COR-L47 (cell line): ENCODE results near the gene IMMP2L.
"Not testable (repeated sequence)": the region's sequence is repeated elsewhere in the genome, so short reads cannot be mapped to it uniquely, and the experiment has no call there.

Source experiments
- DNase-seq: peaks from one replicate; lab custom pipeline; 2025; lab: John Stamatoyannopoulos, UW

IMMP2L gene

DNA sequence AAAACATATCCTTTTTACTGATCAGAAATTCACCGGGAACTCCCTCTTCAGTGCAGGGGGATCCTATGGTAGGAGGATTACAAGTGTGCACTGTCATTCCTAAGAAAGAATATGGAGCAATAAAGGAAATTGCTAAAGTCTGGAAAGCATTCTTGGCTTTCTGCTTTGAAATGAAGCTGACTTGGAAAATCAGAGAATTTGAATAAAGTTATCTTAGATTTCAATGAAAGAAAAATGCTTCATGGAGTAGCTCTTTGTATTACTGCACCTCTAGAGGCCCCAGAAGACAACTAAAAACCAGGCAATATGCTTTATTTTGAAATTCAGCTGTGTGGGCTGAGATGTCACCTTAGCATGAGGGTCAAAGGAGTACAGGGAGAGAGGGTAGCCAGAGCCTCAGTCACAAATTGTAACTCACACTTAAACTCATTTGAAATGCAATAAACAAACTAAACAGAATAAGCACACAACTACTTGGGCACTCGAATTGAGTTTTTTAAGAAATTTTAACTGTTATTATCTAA lies 102.5 kb downstream of the IMMP2L start:
- DNase-seq: no peak

DNA sequence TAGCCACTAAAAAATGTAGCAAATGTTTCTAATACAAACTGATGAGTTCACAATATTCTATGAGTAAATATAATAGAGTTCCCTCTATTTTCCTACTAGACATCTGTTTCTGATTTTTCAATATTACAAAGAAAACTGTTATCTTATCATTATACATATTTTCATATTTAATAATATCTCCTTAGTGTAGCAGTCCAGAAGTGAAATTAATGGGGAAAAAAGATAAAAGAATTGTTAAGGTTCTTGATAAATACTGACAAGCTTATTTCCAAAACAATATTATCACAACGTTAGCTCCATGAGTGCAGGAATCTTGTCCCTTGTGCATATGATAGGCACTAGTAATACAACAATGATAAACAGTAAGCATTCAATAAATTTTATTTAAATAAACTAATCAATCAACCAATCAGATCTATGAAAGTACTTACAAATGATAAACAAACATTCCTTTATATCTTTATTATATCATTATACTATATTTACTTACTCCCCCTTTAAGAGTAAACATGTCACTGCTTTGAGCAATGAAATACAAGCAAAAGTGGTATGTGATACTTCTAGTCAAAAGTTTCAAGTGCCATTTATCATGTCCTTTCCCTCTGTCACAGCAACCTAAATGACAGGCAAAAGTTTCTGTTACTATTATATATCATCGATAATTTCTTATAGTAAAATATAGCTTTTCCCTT lies 103.1 kb downstream of the IMMP2L start:
- no peak for DNase-seq

DNA sequence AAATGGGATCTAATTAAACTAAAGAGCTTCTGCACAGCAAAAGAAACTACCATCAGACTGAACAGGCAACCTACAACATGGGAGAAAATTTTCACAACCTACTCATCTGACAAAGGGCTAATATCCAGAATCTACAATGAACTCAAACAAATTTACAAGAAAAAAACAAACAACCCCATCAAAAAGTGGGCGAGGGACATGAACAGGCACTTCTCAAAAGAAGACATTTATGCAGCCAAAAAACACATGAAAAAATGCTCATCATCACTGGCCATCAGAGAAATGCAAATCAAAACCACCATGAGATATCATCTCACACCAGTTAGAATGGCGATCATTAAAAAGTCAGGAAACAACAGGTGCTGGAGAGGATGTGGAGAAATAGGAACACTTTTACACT lies 111.6 kb downstream of the IMMP2L start:
- DNase-seq: not testable (repeated sequence)

DNA sequence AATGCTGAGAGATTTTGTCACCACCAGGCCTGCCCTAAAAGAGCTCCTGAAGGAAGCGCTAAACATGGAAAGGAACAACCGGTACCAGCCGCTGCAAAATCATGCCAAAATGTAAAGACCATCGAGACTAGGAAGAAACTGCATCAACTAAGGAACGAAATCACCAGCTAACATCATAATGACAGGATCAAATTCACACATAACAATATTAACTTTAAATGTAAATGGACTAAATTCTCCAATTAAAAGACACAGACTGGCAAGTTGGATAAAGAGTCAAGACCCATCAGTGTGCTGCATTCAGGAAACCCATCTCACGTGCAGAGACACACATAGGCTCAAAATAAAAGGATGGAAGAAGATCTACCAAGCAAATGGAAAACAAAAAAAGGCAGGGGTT lies 114.8 kb downstream of the IMMP2L start:
- DNase-seq: not testable (repeated sequence)

DNA sequence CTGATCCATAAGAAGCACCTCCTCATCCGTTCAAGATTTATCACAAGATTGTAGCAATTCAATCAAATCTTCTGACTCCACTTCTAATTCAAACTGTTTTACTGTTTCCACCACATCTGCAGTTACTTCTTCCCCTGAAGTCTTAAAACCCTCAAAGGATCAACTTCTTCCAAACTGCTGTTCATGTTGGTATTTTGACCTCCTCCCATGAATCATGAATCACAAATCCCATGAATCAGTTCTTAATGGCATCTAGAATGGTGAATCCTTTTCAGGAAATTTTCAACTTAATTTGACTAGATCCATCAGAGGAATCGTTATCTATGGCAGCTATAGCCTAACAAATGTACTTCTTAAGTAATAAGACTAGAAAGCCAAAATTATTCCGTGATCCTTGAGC lies 122.3 kb downstream of the IMMP2L start:
- DNase-seq: no peak

DNA sequence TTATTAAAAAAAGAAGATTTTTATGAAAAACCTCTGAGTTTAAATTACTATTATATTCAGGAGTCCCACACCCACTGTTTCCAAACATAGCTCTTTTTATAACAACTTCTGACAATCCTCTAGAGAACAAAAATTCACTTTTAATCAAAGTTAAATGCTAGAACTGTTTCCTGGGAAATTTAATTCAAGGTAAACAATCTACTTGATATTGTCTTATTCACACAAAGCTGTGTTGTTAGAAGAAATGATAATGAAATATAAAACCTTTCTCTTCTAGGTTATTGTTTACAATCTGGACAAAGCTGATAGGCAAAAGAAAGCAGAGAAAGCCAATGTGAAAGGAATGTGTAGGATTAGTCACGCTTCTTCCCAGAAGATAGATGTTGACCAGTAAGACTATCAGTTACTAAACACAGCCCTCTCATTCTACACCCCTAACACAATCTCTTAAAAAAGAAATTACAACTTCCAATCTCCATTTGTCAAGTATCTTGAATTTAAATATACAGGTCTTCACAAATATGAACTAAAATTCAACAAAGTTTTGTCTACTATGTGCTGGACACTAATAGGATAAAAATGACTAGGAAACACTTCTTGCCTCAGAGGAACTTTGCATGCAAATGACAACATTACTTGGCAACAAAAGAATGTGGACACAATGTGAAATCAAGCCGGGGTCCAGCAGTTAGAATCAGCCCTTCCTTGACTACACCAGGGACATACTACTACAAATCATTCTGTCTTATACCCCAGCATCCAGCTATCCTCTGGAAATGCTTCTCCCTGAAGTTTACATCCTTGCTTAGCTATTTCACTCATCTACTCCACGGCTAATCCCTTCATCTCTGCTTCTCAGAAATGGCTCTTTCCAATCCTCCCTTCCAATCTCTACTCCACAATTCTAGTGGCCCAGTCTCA lies 123.7 kb downstream of the IMMP2L start:
- DNase-seq: no peak

DNA sequence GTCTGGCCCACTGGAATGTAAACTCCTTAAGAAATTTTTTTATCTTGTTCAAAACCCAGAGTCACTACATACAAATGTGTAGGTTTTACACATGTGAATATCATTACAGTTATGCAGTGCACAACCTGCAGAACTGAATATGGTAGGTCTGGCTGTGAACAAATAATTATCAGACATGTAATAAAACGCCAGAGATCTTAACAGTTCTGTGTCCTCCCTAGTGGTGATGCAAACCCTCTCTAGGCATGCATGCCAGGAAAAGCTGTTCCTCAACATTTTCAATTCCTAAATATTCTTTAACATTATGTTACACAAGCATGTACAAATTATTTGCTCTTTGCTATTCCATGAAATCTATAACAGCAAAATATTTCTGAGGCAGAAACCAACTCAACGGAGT lies 124.6 kb downstream of the IMMP2L start:
- DNase-seq: no peak

DNA sequence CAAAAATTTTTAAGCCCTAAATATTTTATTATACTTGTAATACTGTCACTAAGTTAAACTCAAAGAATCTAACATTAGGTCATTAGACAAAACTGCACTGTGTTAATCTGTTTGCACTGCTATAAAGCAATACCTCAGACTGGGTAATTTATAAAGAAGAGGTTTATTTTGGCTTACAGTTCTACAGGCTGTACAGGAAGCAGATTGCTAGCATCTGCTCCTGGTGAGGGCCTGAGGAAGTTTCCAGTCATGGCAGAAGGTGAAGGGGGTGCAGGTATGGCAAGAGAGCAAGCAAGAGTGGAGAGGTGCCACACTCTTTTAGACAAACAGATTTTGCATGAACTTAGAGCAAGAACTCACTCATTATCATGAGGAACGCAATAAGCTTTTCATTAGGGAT lies 125.7 kb downstream of the IMMP2L start:
- DNase-seq: no peak

DNA sequence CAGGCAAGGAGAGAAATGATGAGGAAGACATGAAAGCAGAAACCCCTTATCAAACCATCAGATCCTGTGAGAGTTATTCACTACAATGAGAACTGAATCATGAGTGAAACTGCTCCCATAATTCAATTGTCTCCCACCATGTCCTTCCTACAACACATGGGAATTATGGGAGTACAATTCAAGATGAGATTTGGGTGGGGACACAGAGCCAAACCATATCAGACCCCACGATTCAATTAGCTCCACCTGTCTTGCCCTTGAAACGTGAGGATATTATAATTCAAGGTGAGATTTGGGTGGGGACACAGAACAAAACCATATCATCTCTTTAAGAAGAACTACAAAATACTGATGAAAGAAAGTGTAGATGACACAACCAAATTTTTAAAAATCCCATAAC lies 128.9 kb downstream of the IMMP2L start:
- no peak for DNase-seq

DNA sequence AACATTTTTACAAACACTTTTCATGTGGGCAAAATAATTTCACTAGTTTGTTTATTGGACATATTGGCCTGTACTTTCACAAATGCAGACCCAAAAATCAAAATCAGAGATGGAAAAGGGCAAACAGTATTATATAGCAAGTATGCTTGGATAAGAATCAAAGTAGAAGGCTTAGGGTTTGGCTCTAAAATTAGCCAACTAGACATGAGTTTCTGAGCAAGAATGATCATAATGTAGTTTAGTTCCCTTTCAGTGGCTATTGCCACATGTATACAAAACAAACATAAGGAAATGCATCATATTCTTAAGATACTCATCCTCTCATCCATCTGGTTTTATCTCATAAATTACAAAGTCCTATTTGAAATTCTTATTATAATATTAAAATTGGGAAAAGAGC lies 132.5 kb downstream of the IMMP2L start:
- no peak for DNase-seq

DNA sequence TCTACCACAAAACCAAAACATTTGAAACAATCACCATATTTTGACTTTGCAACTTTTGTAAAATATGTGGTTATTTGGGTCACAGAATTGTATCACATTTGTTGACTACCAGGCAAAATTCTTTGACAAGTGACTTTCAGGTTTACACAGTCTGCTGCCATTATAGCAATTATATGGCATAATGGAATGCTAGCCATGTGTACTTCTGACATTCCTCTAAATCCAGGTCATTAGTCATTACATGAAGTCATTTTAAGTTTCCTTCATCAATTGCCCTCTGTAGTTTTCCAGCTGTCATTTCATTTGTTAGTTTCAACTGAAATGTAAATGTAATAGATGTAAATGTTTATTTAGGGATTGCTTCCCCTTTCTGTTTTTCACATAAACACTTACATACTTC lies 137.5 kb downstream of the IMMP2L start:
- DNase-seq: no peak

DNA sequence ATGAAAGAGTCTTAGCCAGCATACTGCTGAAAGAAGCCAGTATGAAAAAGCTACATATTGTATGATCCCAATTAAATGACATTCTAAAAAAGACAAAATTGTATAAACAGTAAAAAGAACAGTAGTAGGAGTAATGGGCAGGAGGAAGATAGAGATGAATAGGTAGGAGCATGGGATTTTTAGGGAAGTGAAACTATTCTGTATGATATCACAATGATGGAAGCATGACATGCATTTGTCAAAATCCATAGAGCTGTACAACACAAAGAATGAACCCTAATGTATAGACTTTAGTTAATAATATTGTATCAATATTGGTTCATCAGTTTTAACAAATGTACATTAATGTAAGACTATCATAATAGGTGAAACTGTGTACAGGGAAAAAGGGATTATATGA lies 147.9 kb downstream of the IMMP2L start:
- no peak for DNase-seq

DNA sequence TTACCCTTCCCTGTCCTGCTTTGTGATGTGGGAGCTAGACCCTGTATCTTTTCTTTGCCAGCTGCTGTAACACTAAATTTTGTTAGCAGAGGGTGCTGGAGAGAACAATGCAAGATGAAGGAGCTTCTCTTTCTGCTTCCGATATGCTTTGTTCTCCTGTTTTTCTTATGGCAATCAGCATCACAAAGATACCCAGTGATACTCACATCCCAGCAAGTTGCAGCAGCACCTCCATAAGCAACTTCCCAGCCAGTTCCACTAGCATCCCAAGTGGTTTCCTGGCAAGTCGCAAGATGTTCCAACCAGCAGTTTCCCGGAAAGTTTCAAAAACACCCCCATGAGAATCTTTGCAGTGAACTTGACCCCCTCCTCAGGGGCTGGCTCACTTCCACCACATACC lies 148.6 kb downstream of the IMMP2L start:
- no peak for DNase-seq

DNA sequence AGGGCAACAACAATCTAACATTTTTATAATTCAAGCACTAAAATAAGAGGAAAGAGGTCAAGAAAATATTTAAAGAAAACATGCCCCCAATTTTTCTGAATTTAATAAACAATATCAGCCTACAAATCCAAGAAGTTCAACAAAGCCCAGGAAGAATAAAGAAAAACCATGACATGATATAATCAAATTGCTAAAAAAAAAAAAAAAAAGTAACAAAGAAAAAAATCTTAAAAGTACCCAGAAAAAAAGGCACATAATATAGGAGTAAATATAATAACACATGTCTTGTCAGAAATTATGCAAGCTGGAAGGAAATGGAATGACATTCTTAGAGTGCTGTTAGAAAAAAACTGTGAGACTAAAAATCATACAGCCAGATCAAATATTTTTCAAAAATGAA lies 151.4 kb downstream of the IMMP2L start:
- DNase-seq: no peak

DNA sequence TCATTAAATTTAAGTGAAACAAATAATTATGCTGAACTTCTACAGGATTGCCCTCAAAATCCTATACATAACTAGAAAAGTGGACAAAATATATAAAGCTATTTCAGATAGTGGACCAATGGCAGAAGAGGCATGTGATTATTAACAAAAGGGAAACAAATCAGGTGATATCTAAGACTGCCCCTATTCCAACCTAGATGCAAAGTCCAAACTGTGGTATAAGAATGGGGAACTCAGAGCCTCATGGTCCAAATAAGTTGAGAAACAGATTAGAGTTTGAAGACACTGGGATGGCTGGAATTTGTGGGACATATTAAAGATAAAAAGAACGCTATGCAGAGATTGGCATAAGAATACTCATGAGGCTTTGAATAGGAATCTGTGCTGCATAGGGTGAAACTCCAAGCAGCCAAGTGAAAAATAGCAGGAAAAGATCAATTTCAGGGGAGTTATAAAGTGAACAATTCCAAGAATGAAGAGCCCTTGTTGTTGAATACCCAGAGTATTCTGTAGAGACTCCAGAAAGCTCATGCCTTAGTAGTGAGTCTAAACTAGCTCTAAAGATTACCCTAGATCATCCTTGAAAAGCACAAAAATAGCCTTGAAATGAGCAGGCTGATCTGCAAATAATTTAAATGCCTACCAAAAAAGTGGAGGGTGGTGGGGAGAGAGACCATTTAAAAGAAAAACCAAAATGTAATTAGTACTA lies 152.4 kb downstream of the IMMP2L start:
- no peak for DNase-seq

DNA sequence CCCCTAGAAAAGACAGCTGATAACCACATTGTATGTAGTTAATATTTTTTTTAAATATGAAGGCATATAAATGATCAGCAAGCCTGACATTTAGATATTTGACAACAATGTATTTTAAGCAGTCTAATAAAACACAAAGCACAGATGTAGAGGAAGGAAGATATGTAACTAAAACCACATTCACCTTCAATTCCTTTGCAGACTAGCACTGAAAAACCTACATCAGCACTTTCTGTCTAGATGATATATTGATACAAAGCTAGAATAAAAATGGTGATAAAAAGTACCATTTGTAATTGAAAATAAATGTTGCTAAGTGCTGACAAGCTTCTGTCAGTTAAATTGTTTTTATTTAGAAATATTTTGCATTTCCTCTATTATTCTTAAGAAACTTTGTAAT lies 153.6 kb downstream of the IMMP2L start:
- no peak for DNase-seq

DNA sequence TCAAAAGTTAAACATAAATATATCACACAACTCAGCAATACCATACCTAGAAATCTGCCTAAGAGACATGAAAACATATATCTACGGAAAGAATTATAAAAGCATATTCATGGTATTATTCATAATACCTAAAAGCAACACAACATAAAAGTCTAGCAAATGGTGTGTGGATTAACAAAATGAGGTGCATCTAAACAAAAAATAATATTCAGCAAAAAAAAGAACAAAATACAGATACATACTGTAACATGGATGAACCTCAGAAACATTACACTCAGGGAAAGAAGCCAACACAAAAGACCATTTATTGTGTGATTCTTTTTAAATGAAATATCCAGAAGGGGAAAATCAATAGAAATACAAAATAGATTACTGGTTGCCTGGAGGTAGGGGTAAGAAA lies 155.0 kb downstream of the IMMP2L start:
- DNase-seq: no peak

DNA sequence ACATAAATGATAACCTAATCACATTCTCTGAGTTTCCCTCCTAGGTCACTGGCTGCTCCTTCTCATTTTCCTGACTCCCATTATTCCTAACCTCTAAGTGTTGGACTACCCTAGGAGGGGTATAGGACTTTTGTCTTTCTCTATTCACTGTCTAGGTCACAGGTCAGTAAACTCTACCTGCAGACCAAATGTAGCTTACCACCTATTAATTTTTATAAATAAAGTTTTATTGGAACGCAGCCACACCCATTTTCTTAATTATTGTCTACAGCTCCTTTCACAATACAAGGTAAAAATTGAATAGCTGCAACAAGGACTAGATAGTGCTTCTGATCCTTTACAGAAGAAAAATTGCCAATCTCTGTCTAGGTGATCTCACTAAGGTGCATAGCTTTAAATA lies 156.7 kb downstream of the IMMP2L start:
- DNase-seq: no peak

DNA sequence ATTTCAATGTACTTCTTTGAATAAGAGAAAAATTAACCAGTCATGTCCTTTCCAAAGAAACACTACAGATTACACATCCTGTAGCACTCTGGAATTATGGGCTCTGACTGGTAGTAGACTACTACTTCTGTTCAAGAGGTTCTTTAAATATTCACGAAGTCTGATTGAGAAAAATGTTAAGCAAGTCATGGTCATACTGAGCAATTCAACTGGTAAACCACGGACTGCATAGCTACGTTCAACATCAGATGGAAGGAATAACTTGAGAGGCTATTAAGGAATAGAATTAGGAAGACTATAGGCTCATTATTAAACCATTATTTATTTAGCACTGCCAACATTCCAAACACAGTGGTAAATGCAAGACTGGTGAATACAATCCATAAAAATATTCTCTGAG lies 160.8 kb downstream of the IMMP2L start:
- DNase-seq: no peak

DNA sequence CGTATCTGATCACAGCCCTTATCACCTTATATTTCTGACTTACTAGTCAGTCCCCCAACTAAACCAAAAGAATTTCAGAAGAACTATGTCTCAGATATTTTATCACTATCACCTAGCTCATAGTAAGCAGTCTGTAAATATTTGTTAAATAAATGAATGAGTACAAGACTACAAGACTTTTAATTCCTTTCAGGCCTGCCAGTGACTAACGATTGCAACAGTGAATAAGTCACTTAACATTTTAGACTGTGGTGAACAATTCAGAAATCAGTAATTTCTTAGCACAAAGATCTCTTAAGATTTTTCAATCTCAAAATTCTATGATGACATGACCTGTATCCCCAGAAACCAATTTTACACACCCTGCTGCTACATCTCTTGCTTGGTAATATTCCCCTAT lies 162.2 kb downstream of the IMMP2L start:
- no peak for DNase-seq

DNA sequence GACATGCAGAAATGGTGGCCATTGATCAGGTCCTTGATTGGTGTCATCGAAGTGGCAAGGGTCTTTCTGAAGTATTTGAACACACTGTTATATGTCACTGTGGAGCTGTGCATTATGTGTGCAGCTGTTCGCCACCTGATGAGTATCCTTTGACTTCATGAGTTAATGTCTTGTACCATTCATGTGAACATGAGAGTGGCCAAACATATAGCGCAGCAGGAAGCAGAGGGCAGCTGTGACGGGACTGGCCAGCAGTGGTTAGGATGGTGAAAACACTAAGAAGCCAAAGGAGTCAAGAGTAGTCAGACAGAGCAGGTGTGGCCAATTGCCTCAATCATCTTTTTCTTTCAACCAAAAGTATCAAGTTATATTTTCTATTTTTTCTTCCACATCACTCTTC lies 167.4 kb downstream of the IMMP2L start:
- no peak for DNase-seq

DNA sequence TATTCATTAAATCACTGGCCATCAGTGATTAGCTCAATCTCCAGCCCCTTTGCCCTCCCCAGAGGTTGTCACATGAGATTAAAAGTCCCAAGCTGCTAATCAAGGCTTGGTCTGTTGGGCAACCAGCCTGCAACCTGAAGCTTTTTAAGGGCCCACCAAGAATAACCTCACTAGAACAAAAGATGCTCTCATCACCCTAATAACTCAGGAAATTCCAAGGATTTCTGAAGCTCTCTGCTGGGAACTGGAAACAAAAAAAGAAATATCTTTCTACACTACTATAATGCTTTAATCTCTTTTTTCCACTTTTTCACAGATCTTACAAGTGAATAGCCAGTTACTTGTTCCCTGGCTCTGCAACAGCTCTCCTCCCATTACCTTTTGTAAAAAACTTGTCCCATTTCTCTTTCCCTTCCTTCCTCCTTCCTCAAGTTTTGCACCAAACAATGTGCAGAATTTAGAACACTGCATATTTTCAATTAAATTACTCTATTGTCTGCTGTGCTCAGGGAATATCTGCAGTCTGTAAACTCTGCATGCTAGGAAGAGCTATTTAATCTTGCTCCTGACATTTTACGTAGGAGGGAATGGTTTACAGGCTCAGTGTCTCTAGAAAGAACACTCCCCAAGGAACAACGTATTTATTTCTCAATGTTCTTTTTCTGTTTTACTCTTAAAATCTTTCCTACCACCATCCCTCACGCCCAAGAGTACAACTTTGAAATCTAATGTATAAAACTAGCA lies 169.1 kb downstream of the IMMP2L start:
- no peak for DNase-seq
